ENCODE results near the gene ANAPC10. TPM values are rescaled to one million over a fixed set of nuclear protein-coding genes. Genes with fewer than 3 reads are reported as not detected.

Gene ANAPC10
- total RNA-seq, 1 experiment from 2014 or later, result 27.2 TPM

DNA sequence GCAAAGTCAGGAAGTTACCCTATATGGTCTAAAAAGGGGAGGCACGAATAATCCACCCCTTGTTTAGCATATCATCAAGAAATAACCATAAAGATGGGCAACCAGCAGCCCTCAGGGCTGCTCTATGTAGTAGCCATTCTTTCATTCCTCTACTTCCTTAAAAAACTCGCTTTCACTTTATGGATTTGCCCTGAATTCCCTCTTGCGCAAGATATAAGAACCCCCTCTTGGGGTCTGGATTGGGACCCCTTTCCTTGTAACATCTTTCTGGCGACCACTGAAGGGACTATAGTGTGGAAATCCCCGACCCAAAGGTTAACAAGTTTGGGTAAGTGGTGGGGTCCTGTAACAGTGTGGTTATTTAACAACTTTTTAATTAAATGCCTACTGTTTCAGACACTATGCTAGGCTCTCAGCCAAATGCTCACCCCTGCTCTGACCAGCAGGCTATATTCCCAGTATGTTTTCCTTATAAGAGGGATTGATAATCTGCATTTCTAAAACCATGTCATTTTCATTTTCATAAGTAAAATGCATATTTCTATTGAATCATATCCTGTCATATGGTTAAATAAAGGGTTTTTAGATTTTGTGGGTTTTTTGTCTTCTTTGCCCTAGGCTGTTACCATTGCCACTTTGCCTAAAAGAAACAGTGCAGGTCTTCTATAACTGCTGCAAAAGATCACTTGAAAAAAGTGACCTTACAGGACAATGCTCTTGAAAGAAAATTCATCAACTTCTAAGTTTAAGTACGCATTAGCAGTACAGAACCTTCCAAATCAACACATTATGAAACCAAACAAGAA, 41.5 kb downstream of the ANAPC10 start:
- Histone ChIP-seq H3K27me3 (ENCODE audit: insufficient read depth, low read length) (no peaks in the 10 kb centered on the region), H3K4me3 (replicated peaks in 1 of 2; ENCODE audit: low read depth in 1 of 2, low read length in 2 of 2) (no peak overlapping the region), H3K9ac (ENCODE audit: low read length) (no peak overlapping the region), H4K20me1 (ENCODE audit: insufficient read depth) (peaks cover 4% of the 10 kb centered on the region; the same call in 1 of the 2 replicates), H3K9me2 (ENCODE audit: insufficient read depth) (no peaks in the 10 kb centered on the region), H3K4me2 (ENCODE audit: low read length) (no peak overlapping the region), H2AFZ (ENCODE audit: low read depth, low read length, poor library complexity, severe bottlenecking) (no peak overlapping the region), H3K4me1 (ENCODE audit: control insufficient read depth in 1 of 2, insufficient read depth in 2 of 2, low read length in 2 of 2) (no peaks in the 10 kb centered on the region), H3K9me3 (ENCODE audit: control insufficient read depth in 1 of 2, insufficient read depth in 1 of 2, low read depth in 1 of 2, low read length in 2 of 2) (no peaks in the 10 kb centered on the region), H3K79me2 (ENCODE audit: insufficient read depth, low read length) (peaks cover 16% of the 10 kb centered on the region), H3K36me3 (ENCODE audit: control insufficient read depth in 1 of 2, insufficient read depth in 2 of 2, low read length in 2 of 2) (no peaks in the 10 kb centered on the region), H3K27ac (ENCODE audit: low read depth, low read length) (no peak overlapping the region)
- ATAC-seq, result no peak
- TF ChIP-seq FOSL1 (IDR thresholded peaks at IDR 0.05; ENCODE audit: low read depth) (no peak), MAX (IDR thresholded peaks at IDR 0.05) (no peak), TCF7L2 (IDR thresholded peaks at IDR 0.05; ENCODE audit: borderline replicate concordance, extremely low read depth, insufficient read depth, insufficient read length) (no peak), POLR2AphosphoS5 (IDR thresholded peaks at IDR 0.05; ENCODE audit: low read depth, low read length) (no peak), SIN3A (IDR thresholded peaks at IDR 0.05; ENCODE audit: low read depth) (no peak), REST (IDR thresholded peaks at IDR 0.05; ENCODE audit: low read depth) (no peak), SP1 (IDR thresholded peaks at IDR 0.05; ENCODE audit: low read depth) (no peak), ZNF274 (IDR thresholded peaks at IDR 0.05; ENCODE audit: low read depth, low read length) (no peak), JUND (IDR thresholded peaks at IDR 0.05) (no peak), EGR1 (IDR thresholded peaks at IDR 0.05; ENCODE audit: low read depth) (no peak), EZH2 (IDR thresholded peaks at IDR 0.05) (no peak), SRF (IDR thresholded peaks at IDR 0.05; ENCODE audit: low read depth) (no peak)
- ChIA-PET RAD21 (ENCODE audit: low non-redundant PET in 1 of 2, low total read pairs in 2 of 2, uncharacterized antibody in 2 of 2, unreplicated experiment in 2 of 2) (no interaction called here), POLR2A (no interaction called here), CTCF (no interaction called here)
- BruUV-seq (replicated peaks), result no TSS peak
- intact Hi-C loops (cut with micrococcal nuclease), result no loop called here
- no peak for DNase-seq (ENCODE audit: low read depth, low spot score)

Measured in HCT116 (cell line).